GM18861 (cell line): ENCODE results near the gene KRTAP4-12.
"Not testable (repeated sequence)": the region's sequence is repeated elsewhere in the genome, so short reads cannot be mapped to it uniquely, and the experiment has no call there.

Experiments
- ATAC-seq: cut with Tn5 transposase; IDR thresholded peaks from one replicate; pipeline ENCODE4 v1.9.1; 2021; ENCODE audit not compliant: unreplicated experiment

The KRTAP4-12 gene

GRCh38 chr17:41123991-41124371, at the start of gene KRTAP4-12:
Gene KRTAP4-12 (minus strand): TSS chr17:41124182. CDS start chr17:41124122, 60 bp downstream.
- not testable (repeated sequence) for ATAC-seq

- no peak for ATAC-seq
These were observed 47.9 kb upstream of the KRTAP4-12 start for GRCh38 chr17:41171886-41172285.

- no peak for ATAC-seq
These were observed 44.1 kb upstream of the KRTAP4-12 start, which contains the start of gene KRTAP4-3 for GRCh38 chr17:41168121-41168520. Gene KRTAP4-3 (minus strand): TSS chr17:41168221. CDS start chr17:41168172, 49 bp downstream.

- no peak for ATAC-seq
These were observed 43.6 kb upstream of the KRTAP4-12 start for GRCh38 chr17:41167561-41167960.

- no peak for ATAC-seq
These were observed 39.8 kb upstream of the KRTAP4-12 start for GRCh38 chr17:41163828-41164227.

GRCh38 chr17:41160648-41161047, 36.7 kb upstream of the KRTAP4-12 start, which contains the start of gene KRTAP4-4:
Gene KRTAP4-4 (minus strand): TSS chr17:41160748. CDS start chr17:41160691, 57 bp downstream.
- no peak for ATAC-seq

GRCh38 chr17:41160190-41160589, 36.2 kb upstream of the KRTAP4-12 start:
- not testable (repeated sequence) for ATAC-seq

GRCh38 chr17:41153856-41154255, 29.9 kb upstream of the KRTAP4-12 start:
- ATAC-seq: no peak

GRCh38 chr17:41151525-41151924, 27.5 kb upstream of the KRTAP4-12 start:
- ATAC-seq: no peak

- ATAC-seq: no peak
These were observed 26.0 kb upstream of the KRTAP4-12 start for GRCh38 chr17:41150026-41150425.

- no peak for ATAC-seq
These were observed 25.6 kb upstream of the KRTAP4-12 start, which contains the start of gene KRTAP4-5 for GRCh38 chr17:41149652-41149985. Gene KRTAP4-5 (minus strand): TSS chr17:41149825. CDS start chr17:41149767, 58 bp downstream.

GRCh38 chr17:41148971-41149651, 25.1 kb upstream of the KRTAP4-12 start:
- not testable (repeated sequence) for ATAC-seq

GRCh38 chr17:41147531-41148204, 23.7 kb upstream of the KRTAP4-12 start:
- no peak for ATAC-seq

GRCh38 chr17:41145261-41145660, 21.3 kb upstream of the KRTAP4-12 start:
- no peak for ATAC-seq

- no peak for ATAC-seq
These were observed 20.9 kb upstream of the KRTAP4-12 start for GRCh38 chr17:41144846-41145245.

GRCh38 chr17:41141361-41141760, 17.4 kb upstream of the KRTAP4-12 start:
- no peak for ATAC-seq

GRCh38 chr17:41140360-41141131, 16.6 kb upstream of the KRTAP4-12 start, which contains the start of gene KRTAP4-6:
Gene KRTAP4-6 (minus strand): TSS chr17:41140544. CDS start chr17:41140487, 57 bp downstream.
- no peak for ATAC-seq

- not testable (repeated sequence) for ATAC-seq
These were observed 15.9 kb upstream of the KRTAP4-12 start for GRCh38 chr17:41139865-41140264.

GRCh38 chr17:41133880-41134735, 10.1 kb upstream of the KRTAP4-12 start:
- no peak for ATAC-seq

GRCh38 chr17:41131979-41132378, 8.0 kb upstream of the KRTAP4-12 start:
- no peak for ATAC-seq
